ENCODE measurements around the gene EFCAB7.
"Not testable (repeated sequence)": the region's sequence is repeated elsewhere in the genome, so short reads cannot be mapped to it uniquely, and the experiment has no call there.

The EFCAB7 gene

GRCh38 chr1:63569068-63569467 lies 45.7 kb downstream of the EFCAB7 start:
- no peak for DNase-seq (ENCODE audit: low read depth in 1 of 2, low spot score in 1 of 2)
- no peak overlapping the region for H3K27ac ChIP-seq (replicated peaks)
- H3K27me3 ChIP-seq (ENCODE audit: insufficient read depth, poor library complexity, severe bottlenecking) = no peaks in the 10 kb centered on the region
- TF ChIP-seq SPI1 (IDR thresholded peaks at IDR 0.05; ENCODE audit: borderline replicate concordance, low read depth) (no peak), POLR2AphosphoS5 (IDR thresholded peaks at IDR 0.05; ENCODE audit: low read depth) (no peak), GABPA (IDR thresholded peaks at IDR 0.05; ENCODE audit: low read depth) (no peak)
- TF ChIP-seq, protein P1, sequence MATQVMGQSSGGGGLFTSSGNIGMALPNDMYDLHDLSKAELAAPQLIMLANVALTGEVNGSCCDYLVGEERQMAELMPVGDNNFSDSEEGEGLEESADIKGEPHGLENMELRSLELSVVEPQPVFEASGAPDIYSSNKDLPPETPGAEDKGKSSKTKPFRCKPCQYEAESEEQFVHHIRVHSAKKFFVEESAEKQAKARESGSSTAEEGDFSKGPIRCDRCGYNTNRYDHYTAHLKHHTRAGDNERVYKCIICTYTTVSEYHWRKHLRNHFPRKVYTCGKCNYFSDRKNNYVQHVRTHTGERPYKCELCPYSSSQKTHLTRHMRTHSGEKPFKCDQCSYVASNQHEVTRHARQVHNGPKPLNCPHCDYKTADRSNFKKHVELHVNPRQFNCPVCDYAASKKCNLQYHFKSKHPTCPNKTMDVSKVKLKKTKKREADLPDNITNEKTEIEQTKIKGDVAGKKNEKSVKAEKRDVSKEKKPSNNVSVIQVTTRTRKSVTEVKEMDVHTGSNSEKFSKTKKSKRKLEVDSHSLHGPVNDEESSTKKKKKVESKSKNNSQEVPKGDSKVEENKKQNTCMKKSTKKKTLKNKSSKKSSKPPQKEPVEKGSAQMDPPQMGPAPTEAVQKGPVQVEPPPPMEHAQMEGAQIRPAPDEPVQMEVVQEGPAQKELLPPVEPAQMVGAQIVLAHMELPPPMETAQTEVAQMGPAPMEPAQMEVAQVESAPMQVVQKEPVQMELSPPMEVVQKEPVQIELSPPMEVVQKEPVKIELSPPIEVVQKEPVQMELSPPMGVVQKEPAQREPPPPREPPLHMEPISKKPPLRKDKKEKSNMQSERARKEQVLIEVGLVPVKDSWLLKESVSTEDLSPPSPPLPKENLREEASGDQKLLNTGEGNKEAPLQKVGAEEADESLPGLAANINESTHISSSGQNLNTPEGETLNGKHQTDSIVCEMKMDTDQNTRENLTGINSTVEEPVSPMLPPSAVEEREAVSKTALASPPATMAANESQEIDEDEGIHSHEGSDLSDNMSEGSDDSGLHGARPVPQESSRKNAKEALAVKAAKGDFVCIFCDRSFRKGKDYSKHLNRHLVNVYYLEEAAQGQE (IDR thresholded peaks at IDR 0.05; ENCODE audit: insufficient replicate concordance, low read depth) = no peak
- TF ChIP-seq, protein P2, sequence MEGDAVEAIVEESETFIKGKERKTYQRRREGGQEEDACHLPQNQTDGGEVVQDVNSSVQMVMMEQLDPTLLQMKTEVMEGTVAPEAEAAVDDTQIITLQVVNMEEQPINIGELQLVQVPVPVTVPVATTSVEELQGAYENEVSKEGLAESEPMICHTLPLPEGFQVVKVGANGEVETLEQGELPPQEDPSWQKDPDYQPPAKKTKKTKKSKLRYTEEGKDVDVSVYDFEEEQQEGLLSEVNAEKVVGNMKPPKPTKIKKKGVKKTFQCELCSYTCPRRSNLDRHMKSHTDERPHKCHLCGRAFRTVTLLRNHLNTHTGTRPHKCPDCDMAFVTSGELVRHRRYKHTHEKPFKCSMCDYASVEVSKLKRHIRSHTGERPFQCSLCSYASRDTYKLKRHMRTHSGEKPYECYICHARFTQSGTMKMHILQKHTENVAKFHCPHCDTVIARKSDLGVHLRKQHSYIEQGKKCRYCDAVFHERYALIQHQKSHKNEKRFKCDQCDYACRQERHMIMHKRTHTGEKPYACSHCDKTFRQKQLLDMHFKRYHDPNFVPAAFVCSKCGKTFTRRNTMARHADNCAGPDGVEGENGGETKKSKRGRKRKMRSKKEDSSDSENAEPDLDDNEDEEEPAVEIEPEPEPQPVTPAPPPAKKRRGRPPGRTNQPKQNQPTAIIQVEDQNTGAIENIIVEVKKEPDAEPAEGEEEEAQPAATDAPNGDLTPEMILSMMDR (IDR thresholded peaks at IDR 0.05; ENCODE audit: insufficient read depth, low read length) = no peak
- H3K4me3 ChIP-seq (replicated peaks; ENCODE audit: insufficient read depth, low read length) = no peak overlapping the region

GRCh38 chr1:63569640-63570316 lies 46.5 kb downstream of the EFCAB7 start:
- no peak for DNase-seq (ENCODE audit: low read depth in 1 of 2, low spot score in 1 of 2)
- Histone ChIP-seq H3K27ac (replicated peaks) (no peak overlapping the region), H3K4me3 (replicated peaks; ENCODE audit: insufficient read depth, low read length) (no peak overlapping the region), H3K27me3 (ENCODE audit: insufficient read depth, poor library complexity, severe bottlenecking) (no peaks in the 10 kb centered on the region)
- TF ChIP-seq, protein P2 (IDR thresholded peaks at IDR 0.05; ENCODE audit: insufficient read depth, low read length) = no peak
- TF ChIP-seq GABPA (IDR thresholded peaks at IDR 0.05; ENCODE audit: low read depth) = no peak
- TF ChIP-seq, protein P1 (IDR thresholded peaks at IDR 0.05; ENCODE audit: insufficient replicate concordance, low read depth) = no peak
- TF ChIP-seq SPI1 (IDR thresholded peaks at IDR 0.05; ENCODE audit: borderline replicate concordance, low read depth) = no peak
- TF ChIP-seq POLR2AphosphoS5 (IDR thresholded peaks at IDR 0.05; ENCODE audit: low read depth) = no peak

GRCh38 chr1:63572686-63573085 lies 49.4 kb downstream of the EFCAB7 start:
- DNase-seq (ENCODE audit: low read depth in 1 of 2, low spot score in 1 of 2); H3K4me3 ChIP-seq (replicated peaks; ENCODE audit: insufficient read depth, low read length); H3K27me3 ChIP-seq (ENCODE audit: insufficient read depth, poor library complexity, severe bottlenecking); H3K27ac ChIP-seq (replicated peaks): not testable (repeated sequence)

DNA sequence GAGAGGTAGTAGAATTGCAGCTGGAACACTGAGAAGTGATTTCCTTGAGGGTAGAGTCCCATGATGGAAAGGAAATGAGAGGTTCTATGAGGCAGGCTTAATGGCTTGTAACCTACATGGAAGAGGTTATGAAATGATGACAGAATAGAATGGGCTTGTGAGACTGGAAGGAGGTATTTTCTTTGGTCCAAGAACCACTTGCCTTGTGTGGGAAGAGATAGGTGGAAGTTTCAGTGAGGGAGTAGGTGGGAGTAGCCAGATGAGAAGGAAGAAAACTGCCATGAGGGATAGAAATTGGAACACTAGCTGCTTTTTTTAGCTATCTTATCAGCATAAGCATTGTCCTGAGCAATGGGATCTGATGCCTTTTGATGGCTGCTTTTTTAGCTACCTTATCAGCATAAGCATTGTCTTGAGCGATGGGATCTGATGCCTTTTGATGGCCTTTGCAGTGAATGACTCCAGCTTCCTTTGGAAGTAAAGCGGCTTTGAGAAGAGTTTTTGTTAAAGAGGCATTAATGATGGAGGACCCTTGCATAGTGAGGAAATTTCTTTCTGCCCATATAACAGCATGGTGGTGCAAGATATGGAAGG lies 51.0 kb downstream of the EFCAB7 start:
- not testable (repeated sequence) for H3K4me3 ChIP-seq (replicated peaks; ENCODE audit: insufficient read depth, low read length); H3K27ac ChIP-seq (replicated peaks); H3K27me3 ChIP-seq (ENCODE audit: insufficient read depth, poor library complexity, severe bottlenecking)

DNA sequence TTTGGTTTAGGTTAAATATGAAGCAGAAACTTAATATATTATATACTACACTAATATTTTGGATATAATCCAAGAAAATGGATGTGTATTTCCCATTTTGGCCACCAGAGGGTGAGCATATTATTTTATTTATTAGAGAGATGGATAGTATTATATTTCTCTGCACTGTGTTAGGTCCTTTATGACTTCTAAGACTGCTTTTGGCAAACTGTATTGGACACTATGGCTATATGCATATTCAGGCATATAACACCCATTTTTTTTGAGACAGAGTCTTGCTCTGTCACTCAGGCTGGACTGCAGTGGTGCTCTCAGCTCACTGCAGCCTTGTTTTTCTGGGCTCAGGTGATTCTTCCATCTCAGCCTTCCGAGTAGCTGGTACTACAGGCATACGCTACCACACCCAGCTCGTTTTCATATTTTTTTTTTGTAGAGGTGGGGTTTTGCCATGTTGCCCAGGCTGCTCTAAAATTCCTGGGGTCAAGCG lies 52.1 kb downstream of the EFCAB7 start:
- TF ChIP-seq GABPA (IDR thresholded peaks at IDR 0.05; ENCODE audit: low read depth) = no peak
- TF ChIP-seq, protein P2 (IDR thresholded peaks at IDR 0.05; ENCODE audit: insufficient read depth, low read length) = peak; percentile 27
- Histone ChIP-seq H3K27ac (replicated peaks) (no peak overlapping the region), H3K27me3 (ENCODE audit: insufficient read depth, poor library complexity, severe bottlenecking) (no peaks in the 10 kb centered on the region), H3K4me3 (replicated peaks; ENCODE audit: insufficient read depth, low read length) (no peak overlapping the region)
- DNase-seq (ENCODE audit: low read depth in 1 of 2, low spot score in 1 of 2) = no peak

More for the DNA sequence above, 51.0 kb downstream of the EFCAB7 start:
- not testable (repeated sequence) for DNase-seq (ENCODE audit: low read depth in 1 of 2, low spot score in 1 of 2)

DNA sequence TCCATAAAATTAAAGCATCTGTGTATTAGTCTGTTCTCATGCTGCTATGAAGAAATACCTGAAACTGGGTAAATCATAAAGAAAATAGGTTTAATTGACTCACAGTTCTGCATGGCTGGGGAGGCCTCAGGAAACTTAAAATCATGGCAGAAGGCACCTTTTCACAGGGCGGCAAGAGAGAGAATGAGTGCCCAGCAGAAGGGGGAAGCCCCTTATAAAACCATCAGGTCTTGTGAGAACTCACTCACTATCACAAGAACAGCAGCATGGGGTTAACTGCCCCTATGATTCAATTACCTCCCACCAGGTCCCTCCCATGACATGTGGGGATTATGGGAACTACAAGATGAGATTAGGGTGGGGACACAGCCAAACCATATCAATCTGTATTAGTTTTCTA lies 63.0 kb downstream of the EFCAB7 start:
- H3K4me3 ChIP-seq (replicated peaks; ENCODE audit: insufficient read depth, low read length); H3K27ac ChIP-seq (replicated peaks); H3K27me3 ChIP-seq (ENCODE audit: insufficient read depth, poor library complexity, severe bottlenecking); DNase-seq (ENCODE audit: low read depth in 1 of 2, low spot score in 1 of 2): not testable (repeated sequence)

Measured in HL-60 (cell line).